Naive thymus-derived CD4-positive, alpha-beta T cell (primary cell): ENCODE data around the gene MTO1. TPM values are rescaled to one million over a fixed set of nuclear protein-coding genes. Genes with fewer than 3 reads are reported as not detected.
A peak's percentile ranks its signal among the peaks of the same experiment; 100 is the strongest.

Source experiments
- ATAC-seq: fragments of 150-1000 bp; cut with Tn5 transposase; 2 replicates; pipeline ENCODE4 v1.10.0; 2021; ENCODE audit warnings: mild to moderate bottlenecking, moderate library complexity
- CTCF ChIA-PET: fragments of 350-600 bp; sonication (Branson Sonifier 250); formaldehyde crosslinking; loops from one replicate; lab custom pipeline; 2021; ENCODE audit warnings: antibody characterized with exemption; lab: Charles Lee
- POLR2A ChIA-PET: fragments of 350-600 bp; sonication (Branson Sonifier 250); formaldehyde crosslinking; loops from one replicate; lab custom pipeline; 2021; ENCODE audit warnings: antibody characterized with exemption, inconsistent platforms; lab: Charles Lee
- DNase-seq, 9 donors: peaks; one replicate each; pipeline versions ENCODE4 v3.0.0 to v3.0.0-alpha.2; 2020 to 2022; ENCODE audit warnings: mixed read lengths in 1 of 9
- H3K27ac ChIP-seq: one replicate; pipeline ENCODE4 v1.7.0; 2013; ENCODE audit warnings: mild to moderate bottlenecking, low read depth, low read length, moderate library complexity
- H3K27me3 ChIP-seq, 2 donors: one replicate each; pipeline ENCODE4 v1.7.0; 2013; ENCODE audit warnings: low read length in 2 of 2, mild to moderate bottlenecking in 2 of 2, moderate library complexity in 2 of 2; ENCODE audit not compliant: control insufficient read depth in 2 of 2, insufficient read depth in 2 of 2
- H3K36me3 ChIP-seq, 3 experiments: 1 replicate in 2 of 3; 2 replicates in 1 of 3; pipeline ENCODE4 v1.7.0; 2013; ENCODE audit warnings: low read length in 3 of 3, mild to moderate bottlenecking in 3 of 3, moderate library complexity in 1 of 3; ENCODE audit not compliant: insufficient read depth in 3 of 3, control insufficient read depth in 2 of 3
- H3K4me1 ChIP-seq, 2 donors: one replicate each; pipeline ENCODE4 v1.7.0; 2013; ENCODE audit warnings: low read length in 2 of 2, mild to moderate bottlenecking in 2 of 2, moderate library complexity in 1 of 2; ENCODE audit not compliant: control insufficient read depth in 2 of 2, insufficient read depth in 2 of 2
- H3K4me3 ChIP-seq: 2 replicates; pipeline ENCODE4 v1.7.0; 2013; ENCODE audit warnings: mild to moderate bottlenecking, low read length
- H3K9me3 ChIP-seq, 3 experiments: 1 replicate in 2 of 3; 2 replicates in 1 of 3; pipeline ENCODE4 v1.7.0; 2013; ENCODE audit warnings: low read length in 3 of 3; ENCODE audit not compliant: control insufficient read depth in 2 of 3
- H3K27ac Mint-ChIP-seq, 9 donors: one replicate each; pipeline ENCODE4 v1.8.0; 2020 to 2022; ENCODE audit warnings: mixed read lengths in 9 of 9, mild to moderate bottlenecking in 8 of 9, moderate library complexity in 5 of 9, inconsistent platforms in 2 of 9
- H3K27me3 Mint-ChIP-seq, 5 donors: one replicate each; pipeline ENCODE4 v1.8.0; 2021 to 2022; ENCODE audit warnings: mixed read lengths in 5 of 5, mild to moderate bottlenecking in 1 of 5
- H3K36me3 Mint-ChIP-seq, 5 donors: one replicate each; pipeline ENCODE4 v1.8.0; 2020 to 2022; ENCODE audit warnings: mixed read lengths in 5 of 5, mild to moderate bottlenecking in 3 of 5, inconsistent platforms in 1 of 5
- H3K4me1 Mint-ChIP-seq, 7 donors: one replicate each; pipeline ENCODE4 v1.8.0; 2020 to 2022; ENCODE audit warnings: mixed read lengths in 7 of 7, mild to moderate bottlenecking in 3 of 7, inconsistent platforms in 1 of 7
- H3K4me3 Mint-ChIP-seq, 10 donors: one replicate each; pipeline ENCODE4 v1.8.0; 2020 to 2022; ENCODE audit warnings: mild to moderate bottlenecking in 10 of 10, mixed read lengths in 10 of 10, moderate library complexity in 6 of 10, inconsistent platforms in 2 of 10
- H3K9me3 Mint-ChIP-seq, 11 donors: one replicate each; pipeline ENCODE4 v1.8.0; 2020 to 2022; ENCODE audit warnings: mixed read lengths in 11 of 11, mild to moderate bottlenecking in 4 of 11, inconsistent platforms in 1 of 11, moderate library complexity in 1 of 11
- intact Hi-C, 2 donors: fragments of 100-400 bp; cut with micrococcal nuclease; formaldehyde crosslinking; loops; one replicate each; pipeline ENCODE4 v1.15.1; 2023
- polyA plus RNA-seq, 2 donors: library from polyadenylated mRNA; unstranded; fragments of 300-500 nt; fragmentation: Illumina TruSeq; gene quantifications; one replicate each; pipeline ENCODE4 v1.2.3, GENCODE V29; 2021
- total RNA-seq, 6 experiments: library from RNA in 5 of 6; stranded (reverse) in 5 of 6; gene quantifications; 1 replicate in 5 of 6; 2 replicates in 1 of 6; pipeline ENCODE4 v1.2.3 and lab custom pipeline; 2021 to 2026

The MTO1 gene
- total and polyA plus RNA-seq, 7 experiments from 2014 or later, result 27.2 to 92.0 (median 44.6) TPM

DNA sequence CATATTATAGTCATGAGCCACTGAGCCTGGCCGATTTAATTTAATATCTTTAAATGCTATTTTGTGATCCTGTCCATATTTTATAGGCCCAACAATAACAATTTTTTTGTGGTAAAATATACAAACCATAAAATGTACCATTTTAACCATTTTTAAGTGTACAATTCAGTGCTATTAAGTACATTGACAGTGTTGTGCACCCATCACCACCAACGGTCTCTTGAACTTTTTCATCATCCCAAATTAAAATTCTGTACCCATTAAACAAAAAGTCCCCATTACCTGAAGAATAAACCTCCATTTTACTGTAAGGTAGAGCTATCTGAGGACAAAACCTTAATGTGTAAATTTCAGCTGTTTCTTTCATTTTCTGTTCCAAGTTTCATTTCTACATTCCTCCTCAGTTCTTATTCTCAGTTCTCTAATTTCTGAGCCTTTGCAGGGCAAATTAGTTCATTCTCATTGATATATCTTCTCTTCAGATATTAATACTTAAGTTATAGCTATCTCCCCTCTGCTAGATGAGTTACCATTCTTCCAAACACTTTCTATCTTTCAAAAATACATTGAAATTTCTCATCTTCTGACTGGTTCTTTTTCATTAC is 10.3 kb downstream of the MTO1 start:
- H3K36me3 ChIP-seq, result peaks cover 0 to 71% (median 10%) of the 10 kb centered on the region in 3 experiments
- POLR2A ChIA-PET, result interaction anchor here (1.0 kb wide), 1 partner anchor 10 kb away, joined by 4 read pairs; the partner anchor contains the start of gene MTO1

DNA sequence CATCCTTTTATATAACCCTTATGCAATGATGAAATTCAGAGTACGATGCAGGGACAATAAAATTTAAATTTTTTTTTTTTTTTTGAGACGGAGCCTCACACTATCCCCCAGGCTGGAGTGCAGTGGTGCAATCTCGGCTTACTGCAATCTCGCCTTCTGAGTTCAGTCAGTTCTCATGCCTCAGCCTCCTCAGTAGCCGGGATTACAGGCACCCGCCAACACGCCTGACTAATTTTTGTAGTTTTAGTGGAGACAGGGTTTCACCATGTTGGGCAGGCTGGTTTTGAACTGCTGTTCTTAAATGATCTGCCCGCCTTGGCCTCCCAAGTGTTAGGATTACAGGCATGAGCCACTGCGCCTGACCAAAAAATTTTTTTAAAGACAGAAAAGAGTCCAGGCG is 15.2 kb downstream of the MTO1 start:
- H3K36me3 ChIP-seq, result peaks cover 15 to 70% (median 28%) of the 10 kb centered on the region in 3 experiments
- ATAC-seq, result no peak
- no peaks in the 10 kb centered on the region for H3K27me3 Mint-ChIP-seq
- H3K27ac ChIP-seq, result no peak overlapping the region
- ChIA-PET CTCF (no interaction called here), POLR2A (no interaction called here)
- peaks cover 0 to 16% (median 4%) of the 10 kb centered on the region in 7 donors for H3K4me1 Mint-ChIP-seq
- no peaks in the 10 kb centered on the region for H3K27me3 ChIP-seq
- no peaks in the 10 kb centered on the region for H3K9me3 ChIP-seq
- no peaks in the 10 kb centered on the region for H3K9me3 Mint-ChIP-seq
- H3K27ac Mint-ChIP-seq, result no peak overlapping the region
- intact Hi-C loops, result no loop called here
- H3K4me3 Mint-ChIP-seq, result no peak overlapping the region
- no peak overlapping the region for H3K4me3 ChIP-seq
- DNase-seq, result no peak
- peaks cover 9 to 29% (median 21%) of the 10 kb centered on the region in 5 donors for H3K36me3 Mint-ChIP-seq
- peaks cover 0 to 4% of the 10 kb centered on the region in 2 donors for H3K4me1 ChIP-seq

More for the DNA sequence above, 10.3 kb downstream of the MTO1 start:
- ATAC-seq, result no peak
- Histone ChIP-seq H3K9me3 (no peaks in the 10 kb centered on the region), H3K4me1 (peaks cover 0 to 10% of the 10 kb centered on the region in 2 donors), H3K27ac (no peak overlapping the region), H3K27me3 (no peaks in the 10 kb centered on the region), H3K4me3 (no peak overlapping the region)
- peak overlapping the region in 5 of 9 donors; percentile 6 to 84 (median 52) for H3K27ac Mint-ChIP-seq
- intact Hi-C loops, result loop anchor here in 1 of 2 donors (1.0 kb wide), 1 partner anchor 8 kb away; no protein-coding TSS in a partner anchor
- H3K27me3 Mint-ChIP-seq, result no peaks in the 10 kb centered on the region
- CTCF ChIA-PET, result interaction anchor here (0.8 kb wide), 1 partner anchor 139 kb away, joined by 3 read pairs; no protein-coding TSS in a partner anchor
- H3K4me3 Mint-ChIP-seq, result peak overlapping the region in 2 of 10 donors; percentile 13 to 68
- peaks cover 0 to 22% (median 8%) of the 10 kb centered on the region in 7 donors for H3K4me1 Mint-ChIP-seq
- DNase-seq, result no peak
- no peaks in the 10 kb centered on the region for H3K9me3 Mint-ChIP-seq
- H3K36me3 Mint-ChIP-seq, result peaks cover 5 to 28% (median 16%) of the 10 kb centered on the region in 5 donors

DNA sequence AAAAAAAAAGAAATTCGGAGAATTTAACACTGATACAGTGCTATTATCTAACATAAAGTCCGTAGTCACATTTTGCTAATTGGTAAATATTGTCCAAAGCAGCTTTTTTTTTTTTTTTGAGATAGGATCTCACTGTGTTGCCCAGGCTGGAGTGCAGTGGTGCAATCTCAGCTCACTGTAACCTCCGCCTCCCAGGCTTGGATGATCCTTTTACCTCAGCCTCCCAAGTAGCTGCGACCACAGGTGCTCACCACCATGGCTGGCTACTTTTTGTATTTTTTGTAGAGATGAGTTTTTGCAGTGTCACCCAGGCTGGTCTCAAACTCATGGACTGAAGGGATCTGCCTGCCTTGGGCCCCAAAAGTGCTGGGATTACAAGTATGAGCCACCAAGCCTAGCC is 15.9 kb downstream of the MTO1 start:
- H3K4me1 Mint-ChIP-seq, result peaks cover 0 to 10% (median 0%) of the 10 kb centered on the region in 7 donors
- ChIA-PET POLR2A (interaction anchor here (0.6 kb wide), 1 partner anchor 172 kb away, joined by 3 read pairs; no protein-coding TSS in a partner anchor), CTCF (interaction anchor here (0.7 kb wide), 1 partner anchor 21 kb away, joined by 4 read pairs; no protein-coding TSS in a partner anchor)
- ATAC-seq, result no peak
- no peak overlapping the region for H3K27ac ChIP-seq
- no peak overlapping the region for H3K4me3 ChIP-seq
- peaks cover 5 to 32% (median 21%) of the 10 kb centered on the region in 5 donors for H3K36me3 Mint-ChIP-seq
- DNase-seq, result no peak
- intact Hi-C loops, result no loop called here
- no peak overlapping the region for H3K27ac Mint-ChIP-seq
- H3K27me3 Mint-ChIP-seq, result no peaks in the 10 kb centered on the region
- H3K4me1 ChIP-seq, result no peaks in the 10 kb centered on the region
- H3K27me3 ChIP-seq, result no peaks in the 10 kb centered on the region
- no peak overlapping the region for H3K4me3 Mint-ChIP-seq
- peaks cover 22 to 73% (median 35%) of the 10 kb centered on the region in 3 experiments for H3K36me3 ChIP-seq
- H3K9me3 Mint-ChIP-seq, result no peaks in the 10 kb centered on the region
- no peaks in the 10 kb centered on the region for H3K9me3 ChIP-seq

DNA sequence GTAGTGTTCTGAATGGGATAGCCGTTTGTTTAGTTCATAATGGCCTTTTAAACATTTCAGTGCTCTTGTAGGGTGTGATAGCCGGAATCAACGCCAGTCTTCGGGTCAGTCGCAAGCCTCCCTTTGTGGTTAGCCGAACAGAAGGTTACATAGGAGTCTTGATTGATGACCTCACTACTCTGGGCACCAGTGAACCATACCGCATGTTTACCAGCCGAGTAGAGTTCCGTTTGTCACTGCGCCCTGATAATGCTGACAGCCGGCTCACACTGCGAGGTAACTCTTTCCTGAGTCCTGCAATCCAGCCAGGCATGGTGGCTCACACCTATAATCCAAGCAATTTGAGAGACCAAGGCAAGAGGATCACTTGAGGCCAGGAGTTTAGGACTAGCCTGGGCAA is 20.4 kb downstream of the MTO1 start:
- Mint-ChIP-seq H3K27me3 (no peaks in the 10 kb centered on the region), H3K36me3 (peaks cover 5 to 52% (median 24%) of the 10 kb centered on the region in 5 donors), H3K27ac (peak overlapping the region in 1 of 9 donors; percentile 0), H3K4me1 (peaks cover 0 to 5% (median 0%) of the 10 kb centered on the region in 7 donors), H3K9me3 (no peaks in the 10 kb centered on the region), H3K4me3 (no peak overlapping the region)
- Histone ChIP-seq H3K4me1 (no peaks in the 10 kb centered on the region), H3K27ac (no peak overlapping the region), H3K4me3 (no peak overlapping the region), H3K9me3 (no peaks in the 10 kb centered on the region), H3K27me3 (no peaks in the 10 kb centered on the region), H3K36me3 (peaks cover 29 to 75% (median 44%) of the 10 kb centered on the region in 3 experiments)
- DNase-seq, result no peak
- ATAC-seq, result peak; percentile 27
- POLR2A ChIA-PET, result no interaction called here
- CTCF ChIA-PET, result no interaction called here
- intact Hi-C loops, result no loop called here

DNA sequence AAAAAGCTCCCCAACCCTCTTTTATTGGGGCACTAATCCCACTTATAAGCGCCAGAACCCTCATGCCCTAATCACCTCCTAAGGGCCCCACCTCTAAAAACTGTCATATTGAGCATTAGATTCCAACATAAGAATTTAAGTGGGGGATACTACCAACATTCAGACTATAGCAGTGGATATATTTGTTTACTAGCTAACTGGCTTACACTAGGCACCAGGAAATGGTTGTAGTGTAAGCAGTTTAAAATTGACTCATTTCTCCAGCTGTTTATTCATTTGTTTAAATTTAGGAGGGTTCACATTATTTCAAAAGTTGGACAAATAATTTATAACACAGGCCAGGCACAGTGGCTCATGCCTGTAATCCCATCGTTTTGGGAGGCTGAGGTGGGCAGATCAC is 22.9 kb downstream of the MTO1 start:
- Histone ChIP-seq H3K4me1 (no peaks in the 10 kb centered on the region), H3K27me3 (no peaks in the 10 kb centered on the region), H3K27ac (no peak overlapping the region), H3K36me3 (peaks cover 34 to 88% (median 50%) of the 10 kb centered on the region in 3 experiments), H3K9me3 (no peaks in the 10 kb centered on the region), H3K4me3 (no peak overlapping the region)
- DNase-seq, result no peak
- CTCF ChIA-PET, result no interaction called here
- H3K27me3 Mint-ChIP-seq, result no peaks in the 10 kb centered on the region
- peaks cover 5 to 67% (median 35%) of the 10 kb centered on the region in 5 donors for H3K36me3 Mint-ChIP-seq
- H3K27ac Mint-ChIP-seq, result peak overlapping the region in 3 of 9 donors; percentile 15 to 38 (median 33)
- no peaks in the 10 kb centered on the region for H3K9me3 Mint-ChIP-seq
- ATAC-seq, result no peak
- POLR2A ChIA-PET, result interaction anchor here (1.7 kb wide), 1 partner anchor 11 kb away, joined by 8 read pairs; no protein-coding TSS in a partner anchor
- intact Hi-C loops, result no loop called here
- H3K4me3 Mint-ChIP-seq, result no peak overlapping the region
- H3K4me1 Mint-ChIP-seq, result peaks cover 0 to 8% (median 0%) of the 10 kb centered on the region in 7 donors

DNA sequence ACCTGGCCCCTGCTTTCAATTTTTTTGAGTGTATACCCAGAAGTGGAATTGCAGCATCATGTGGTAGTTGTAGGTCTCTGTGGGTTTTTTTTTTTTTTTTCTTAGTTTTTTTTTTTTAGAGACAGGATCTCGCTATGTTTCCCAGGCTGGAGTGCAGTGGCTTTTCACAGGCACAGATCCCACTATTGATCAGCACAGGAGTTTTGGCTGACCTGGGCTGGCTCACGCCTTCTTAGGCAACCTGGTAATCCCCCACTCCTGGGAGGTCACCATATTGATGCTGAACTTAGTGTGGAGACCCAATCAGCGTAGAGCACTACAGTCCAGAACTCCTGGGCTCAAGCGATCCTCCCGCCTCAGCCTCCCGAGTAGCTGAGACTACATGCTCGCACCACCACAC is 25.9 kb downstream of the MTO1 start:
- peaks cover 0 to 6% (median 3%) of the 10 kb centered on the region in 7 donors for H3K4me1 Mint-ChIP-seq
- Histone ChIP-seq H3K27ac (no peak overlapping the region), H3K36me3 (peaks cover 17 to 67% (median 26%) of the 10 kb centered on the region in 3 experiments), H3K4me1 (no peaks in the 10 kb centered on the region), H3K27me3 (no peaks in the 10 kb centered on the region), H3K9me3 (no peaks in the 10 kb centered on the region), H3K4me3 (no peak overlapping the region)
- no peak overlapping the region for H3K4me3 Mint-ChIP-seq
- H3K27ac Mint-ChIP-seq, result peak overlapping the region in 1 of 9 donors; percentile 38
- ChIA-PET CTCF (no interaction called here), POLR2A (interaction anchor here (0.7 kb wide), 1 partner anchor 96 kb away, joined by 5 read pairs; no protein-coding TSS in a partner anchor)
- H3K36me3 Mint-ChIP-seq, result peaks cover 0 to 65% (median 38%) of the 10 kb centered on the region in 5 donors
- no peak for ATAC-seq
- intact Hi-C loops, result no loop called here
- DNase-seq, result no peak
- H3K9me3 Mint-ChIP-seq, result peaks cover 0 to 3% (median 0%) of the 10 kb centered on the region in 11 donors
- H3K27me3 Mint-ChIP-seq, result no peaks in the 10 kb centered on the region
